ENCODE measurements around the gene PSG6.
"Not testable (repeated sequence)": the region's sequence is repeated elsewhere in the genome, so short reads cannot be mapped to it uniquely, and the experiment has no call there.

DNA sequence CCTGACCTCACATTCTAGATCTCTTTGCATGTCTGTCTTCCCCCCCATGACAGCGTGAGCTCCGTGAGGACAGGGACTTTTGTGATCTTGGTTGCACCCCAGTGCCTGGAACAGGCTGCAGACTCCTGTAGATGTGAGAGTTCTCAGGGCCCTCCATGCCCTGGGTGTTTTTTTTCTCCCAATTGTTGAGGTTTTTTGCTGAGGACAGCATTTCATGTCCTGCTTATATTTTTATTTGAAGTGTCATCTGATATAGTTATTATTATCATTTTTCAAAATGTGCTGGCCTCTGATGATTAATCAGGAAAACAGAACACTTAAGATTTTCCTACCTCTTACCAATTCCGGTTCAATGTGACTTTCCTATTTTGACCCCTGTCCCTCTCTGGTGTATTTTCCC lies 62.9 kb downstream of the PSG6 start:
- TF ChIP-seq, protein P1, sequence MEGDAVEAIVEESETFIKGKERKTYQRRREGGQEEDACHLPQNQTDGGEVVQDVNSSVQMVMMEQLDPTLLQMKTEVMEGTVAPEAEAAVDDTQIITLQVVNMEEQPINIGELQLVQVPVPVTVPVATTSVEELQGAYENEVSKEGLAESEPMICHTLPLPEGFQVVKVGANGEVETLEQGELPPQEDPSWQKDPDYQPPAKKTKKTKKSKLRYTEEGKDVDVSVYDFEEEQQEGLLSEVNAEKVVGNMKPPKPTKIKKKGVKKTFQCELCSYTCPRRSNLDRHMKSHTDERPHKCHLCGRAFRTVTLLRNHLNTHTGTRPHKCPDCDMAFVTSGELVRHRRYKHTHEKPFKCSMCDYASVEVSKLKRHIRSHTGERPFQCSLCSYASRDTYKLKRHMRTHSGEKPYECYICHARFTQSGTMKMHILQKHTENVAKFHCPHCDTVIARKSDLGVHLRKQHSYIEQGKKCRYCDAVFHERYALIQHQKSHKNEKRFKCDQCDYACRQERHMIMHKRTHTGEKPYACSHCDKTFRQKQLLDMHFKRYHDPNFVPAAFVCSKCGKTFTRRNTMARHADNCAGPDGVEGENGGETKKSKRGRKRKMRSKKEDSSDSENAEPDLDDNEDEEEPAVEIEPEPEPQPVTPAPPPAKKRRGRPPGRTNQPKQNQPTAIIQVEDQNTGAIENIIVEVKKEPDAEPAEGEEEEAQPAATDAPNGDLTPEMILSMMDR (IDR thresholded peaks at IDR 0.05): not testable (repeated sequence)
- TF ChIP-seq POLR2A (IDR thresholded peaks at IDR 0.05): not testable (repeated sequence)

Measured in prostate gland (tissue), 2 donors.